K562 (cell line): ENCODE measurements around the gene AFF2. TPM values are rescaled to one million over a fixed set of nuclear protein-coding genes. Genes with fewer than 3 reads are reported as not detected.
A peak's percentile ranks its signal among the peaks of the same experiment; 100 is the strongest.

Experiments
- CAMTA2 ChIP-seq: fragments of 250-450 bp; sonication (Bioruptor Pico); conservative IDR thresholded peaks from 2 replicates; pipeline ENCODE4 v1.5.1; 2022
- FUS ChIP-seq: fragments of 200-400 bp; formaldehyde crosslinking; optimal IDR thresholded peaks from 2 replicates; pipeline ENCODE3; 2017; ENCODE audit warnings: low read depth, low read length
- HNRNPH1 ChIP-seq: fragments of 200-400 bp; formaldehyde crosslinking; optimal IDR thresholded peaks from 2 replicates; pipeline ENCODE3; 2017; ENCODE audit warnings: low read depth, mild to moderate bottlenecking, low read length, moderate library complexity
- KHSRP ChIP-seq: fragments of 450-650 bp; IDR thresholded peaks from 2 replicates; pipeline ENCODE4 v1.6.1; 2017
- L3MBTL2 ChIP-seq: fragments of 450-650 bp; IDR thresholded peaks from 2 replicates; pipeline ENCODE4 v1.6.1; 2016; ENCODE audit warnings: mild to moderate bottlenecking, moderate library complexity
- MED1 ChIP-seq: sonication (generic); formaldehyde crosslinking; IDR thresholded peaks from 2 replicates; pipeline ENCODE4 v1.8.1; 2023; ENCODE audit warnings: missing genetic modification reagents, borderline replicate concordance
- NCOR1 ChIP-seq: fragments of 450-650 bp; IDR thresholded peaks from 2 replicates; pipeline ENCODE4 v1.6.1; 2016; ENCODE audit warnings: mild to moderate bottlenecking, moderate library complexity
- NONO ChIP-seq, 2 experiments: fragments of 200-400 bp in 1 of 2; fragments of 450-650 bp in 1 of 2; formaldehyde crosslinking in 1 of 2; IDR thresholded peaks; 2 replicates each; pipeline ENCODE4 v1.6.1; 2017; ENCODE audit warnings: low read depth in 2 of 2, mild to moderate bottlenecking in 2 of 2, moderate library complexity in 2 of 2, low read length in 1 of 2
- PCBP1 ChIP-seq: fragments of 200-400 bp; formaldehyde crosslinking; IDR thresholded peaks from 2 replicates; pipeline ENCODE4 v1.6.1; 2018; ENCODE audit warnings: mild to moderate bottlenecking, low read depth, low read length; ENCODE audit not compliant: poor library complexity, severe bottlenecking
- POLR2A ChIP-seq: fragments of 450-650 bp; conservative IDR thresholded peaks from 2 replicates; pipeline ENCODE4 v1.6.1; 2016
- POLR2G ChIP-seq: fragments of 200-400 bp; formaldehyde crosslinking; IDR thresholded peaks from 2 replicates; pipeline ENCODE4 v1.6.1; 2017; ENCODE audit warnings: low read depth, mild to moderate bottlenecking, antibody characterized with exemption, low read length, moderate library complexity
- RNF2 ChIP-seq: sonication (generic); IDR thresholded peaks from 2 replicates; pipeline ENCODE4 v1.6.1; 2016
- SRSF9 ChIP-seq: fragments of 200-400 bp; formaldehyde crosslinking; IDR thresholded peaks from 2 replicates; pipeline ENCODE4 v1.6.1; 2017; ENCODE audit warnings: low read depth, low read length, borderline replicate concordance
- TCF3 ChIP-seq: sonication (generic); formaldehyde crosslinking; IDR thresholded peaks from 2 replicates; pipeline ENCODE4 v1.4.0; 2020; ENCODE audit warnings: mild to moderate bottlenecking, missing genetic modification reagents
- XRCC5 ChIP-seq: fragments of 200-400 bp; formaldehyde crosslinking; IDR thresholded peaks from 2 replicates; pipeline ENCODE4 v1.6.1; 2017; ENCODE audit warnings: low read depth, mild to moderate bottlenecking, low read length
- ZNF12 ChIP-seq: sonication (generic); formaldehyde crosslinking; IDR thresholded peaks from 2 replicates; pipeline ENCODE4 v1.4.0; 2020; ENCODE audit warnings: mild to moderate bottlenecking, missing genetic modification reagents
- ZNF121 ChIP-seq: sonication (generic); formaldehyde crosslinking; conservative IDR thresholded peaks from 2 replicates; pipeline ENCODE4 v1.8.0; 2022; ENCODE audit warnings: missing genetic modification reagents
- ZNF551 ChIP-seq: fragments of 250-450 bp; sonication (Bioruptor Pico); IDR thresholded peaks from 2 replicates; pipeline ENCODE4 v1.5.0; 2021; ENCODE audit warnings: mild to moderate bottlenecking, moderate library complexity
- polyA plus RNA-seq, 8 experiments: library from polyadenylated mRNA; depleted of rRNA in 4 of 8; stranded (reverse) in 5 of 8; unstranded in 3 of 8; fragments of >200 nt; fragmentation: Nextera tagmentation in 2 of 8; fragmentation: Illumina TruSeq in 1 of 8; extraction: Ambion mirVana in 2 of 8; extraction: Trizol in 1 of 8; gene quantifications; 2 replicates each; pipeline versions ENCODE4 v1.2.1 to v1.2.3, GENCODE V29; 2011 to 2014; ENCODE audit warnings: inconsistent platforms in 1 of 8, missing spikeins in 1 of 8
- total RNA-seq, 7 experiments: library from RNA; depleted of rRNA in 6 of 7; stranded (reverse); fragments of >200 nt in 6 of 7; fragmentation: Illumina TruSeq in 2 of 7; extraction: Trizol in 2 of 7; gene quantifications; 2 replicates each; pipeline versions ENCODE4 v1.2.1 to v1.2.3, GENCODE V29; 2011 to 2021; ENCODE audit warnings: low replicate concordance in 1 of 7
- TF ChIP-seq, protein P1 (sequence below): sonication (generic); formaldehyde crosslinking; IDR thresholded peaks from 2 replicates; pipeline ENCODE4 v1.8.1; 2023; ENCODE audit warnings: mild to moderate bottlenecking, missing genetic modification reagents
- TF ChIP-seq, protein P2 (sequence below): fragments of 250-450 bp; sonication (Bioruptor Pico); IDR thresholded peaks from 2 replicates; pipeline ENCODE4 v1.9.0; 2021; ENCODE audit warnings: mild to moderate bottlenecking
- TF ChIP-seq, protein P3 (sequence below): sonication (generic); formaldehyde crosslinking; IDR thresholded peaks from 2 replicates; pipeline ENCODE4 v1.8.0; 2022; ENCODE audit warnings: mild to moderate bottlenecking, missing genetic modification reagents
- TF ChIP-seq, protein P4 (sequence below): sonication (generic); formaldehyde crosslinking; IDR thresholded peaks from 2 replicates; pipeline ENCODE4 v1.8.1; 2022; ENCODE audit warnings: missing genetic modification reagents
- TF ChIP-seq, protein P5 (sequence below): fragments of 450-650 bp; formaldehyde crosslinking; IDR thresholded peaks from 2 replicates; pipeline ENCODE4 v1.4.0; 2020; ENCODE audit warnings: mild to moderate bottlenecking, moderate library complexity
- TF ChIP-seq, protein P6 (sequence below): fragments of 450-650 bp; IDR thresholded peaks from 2 replicates; pipeline ENCODE4 v1.6.1; 2016; ENCODE audit warnings: antibody characterized with exemption

Gene AFF2
- total and polyA plus RNA-seq, 9 of the 15 experiments (the other 6 are each of a cell fraction or from before 2014, with no cell fraction given) = 0.01 to 0.20 (median 0.07) TPM

DNA sequence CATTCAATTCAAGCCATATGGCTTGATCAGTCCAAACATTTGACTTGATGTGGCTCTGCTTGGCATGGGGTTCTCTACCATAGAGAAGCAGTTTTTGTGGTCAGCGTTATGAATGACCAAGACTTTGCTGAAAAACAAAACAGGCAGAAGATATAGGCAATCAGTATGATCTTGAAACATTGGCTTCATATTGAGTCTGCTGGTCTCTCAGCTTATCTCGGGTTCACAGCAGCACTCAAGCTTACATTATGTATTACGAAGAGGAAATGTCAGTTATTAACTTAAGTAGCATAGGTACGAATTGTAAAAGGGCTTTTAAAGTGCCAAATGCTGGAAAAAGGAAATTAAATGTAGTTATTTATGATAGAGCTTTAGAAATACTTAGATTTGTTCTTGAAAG is 99.0 kb downstream of the AFF2 start (continued):
- TF ChIP-seq SRSF9 = no peak
- no peak for TF ChIP-seq NONO (IDR thresholded peaks at IDR 0.05; ENCODE audit: low read depth in 2 of 2, low read length in 1 of 2)
- TF ChIP-seq, protein P1, sequence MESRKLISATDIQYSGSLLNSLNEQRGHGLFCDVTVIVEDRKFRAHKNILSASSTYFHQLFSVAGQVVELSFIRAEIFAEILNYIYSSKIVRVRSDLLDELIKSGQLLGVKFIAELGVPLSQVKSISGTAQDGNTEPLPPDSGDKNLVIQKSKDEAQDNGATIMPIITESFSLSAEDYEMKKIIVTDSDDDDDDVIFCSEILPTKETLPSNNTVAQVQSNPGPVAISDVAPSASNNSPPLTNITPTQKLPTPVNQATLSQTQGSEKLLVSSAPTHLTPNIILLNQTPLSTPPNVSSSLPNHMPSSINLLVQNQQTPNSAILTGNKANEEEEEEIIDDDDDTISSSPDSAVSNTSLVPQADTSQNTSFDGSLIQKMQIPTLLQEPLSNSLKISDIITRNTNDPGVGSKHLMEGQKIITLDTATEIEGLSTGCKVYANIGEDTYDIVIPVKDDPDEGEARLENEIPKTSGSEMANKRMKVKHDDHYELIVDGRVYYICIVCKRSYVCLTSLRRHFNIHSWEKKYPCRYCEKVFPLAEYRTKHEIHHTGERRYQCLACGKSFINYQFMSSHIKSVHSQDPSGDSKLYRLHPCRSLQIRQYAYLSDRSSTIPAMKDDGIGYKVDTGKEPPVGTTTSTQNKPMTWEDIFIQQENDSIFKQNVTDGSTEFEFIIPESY (CRISPR knock-in tag) = no peak
- peak; percentile 53 for TF ChIP-seq NCOR1
- TF ChIP-seq HNRNPH1 = no peak
- no peak for TF ChIP-seq ZNF551 (CRISPR knock-in tag)
- TF ChIP-seq TCF3 (CRISPR knock-in tag) = peak; percentile 67
- no peak for TF ChIP-seq MED1 (CRISPR knock-in tag)
- no peak for TF ChIP-seq L3MBTL2
- TF ChIP-seq, protein P2, sequence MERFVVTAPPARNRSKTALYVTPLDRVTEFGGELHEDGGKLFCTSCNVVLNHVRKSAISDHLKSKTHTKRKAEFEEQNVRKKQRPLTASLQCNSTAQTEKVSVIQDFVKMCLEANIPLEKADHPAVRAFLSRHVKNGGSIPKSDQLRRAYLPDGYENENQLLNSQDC (CRISPR knock-in tag) = no peak
- TF ChIP-seq, protein P3, sequence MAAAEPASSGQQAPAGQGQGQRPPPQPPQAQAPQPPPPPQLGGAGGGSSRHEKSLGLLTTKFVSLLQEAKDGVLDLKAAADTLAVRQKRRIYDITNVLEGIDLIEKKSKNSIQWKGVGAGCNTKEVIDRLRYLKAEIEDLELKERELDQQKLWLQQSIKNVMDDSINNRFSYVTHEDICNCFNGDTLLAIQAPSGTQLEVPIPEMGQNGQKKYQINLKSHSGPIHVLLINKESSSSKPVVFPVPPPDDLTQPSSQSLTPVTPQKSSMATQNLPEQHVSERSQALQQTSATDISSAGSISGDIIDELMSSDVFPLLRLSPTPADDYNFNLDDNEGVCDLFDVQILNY (CRISPR knock-in tag) = no peak
- TF ChIP-seq CAMTA2 = no peak
- no peak for TF ChIP-seq XRCC5
- no peak for TF ChIP-seq ZNF121 (CRISPR knock-in tag)
- TF ChIP-seq POLR2A = no peak
- TF ChIP-seq, protein P4, sequence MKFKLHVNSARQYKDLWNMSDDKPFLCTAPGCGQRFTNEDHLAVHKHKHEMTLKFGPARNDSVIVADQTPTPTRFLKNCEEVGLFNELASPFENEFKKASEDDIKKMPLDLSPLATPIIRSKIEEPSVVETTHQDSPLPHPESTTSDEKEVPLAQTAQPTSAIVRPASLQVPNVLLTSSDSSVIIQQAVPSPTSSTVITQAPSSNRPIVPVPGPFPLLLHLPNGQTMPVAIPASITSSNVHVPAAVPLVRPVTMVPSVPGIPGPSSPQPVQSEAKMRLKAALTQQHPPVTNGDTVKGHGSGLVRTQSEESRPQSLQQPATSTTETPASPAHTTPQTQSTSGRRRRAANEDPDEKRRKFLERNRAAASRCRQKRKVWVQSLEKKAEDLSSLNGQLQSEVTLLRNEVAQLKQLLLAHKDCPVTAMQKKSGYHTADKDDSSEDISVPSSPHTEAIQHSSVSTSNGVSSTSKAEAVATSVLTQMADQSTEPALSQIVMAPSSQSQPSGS (CRISPR knock-in tag) = no peak
- no peak for TF ChIP-seq KHSRP
- TF ChIP-seq RNF2 = peak; percentile 40; the same call in 1 of the 2 replicates
- no peak for TF ChIP-seq PCBP1
- no peak for TF ChIP-seq POLR2G
- TF ChIP-seq, protein P5, sequence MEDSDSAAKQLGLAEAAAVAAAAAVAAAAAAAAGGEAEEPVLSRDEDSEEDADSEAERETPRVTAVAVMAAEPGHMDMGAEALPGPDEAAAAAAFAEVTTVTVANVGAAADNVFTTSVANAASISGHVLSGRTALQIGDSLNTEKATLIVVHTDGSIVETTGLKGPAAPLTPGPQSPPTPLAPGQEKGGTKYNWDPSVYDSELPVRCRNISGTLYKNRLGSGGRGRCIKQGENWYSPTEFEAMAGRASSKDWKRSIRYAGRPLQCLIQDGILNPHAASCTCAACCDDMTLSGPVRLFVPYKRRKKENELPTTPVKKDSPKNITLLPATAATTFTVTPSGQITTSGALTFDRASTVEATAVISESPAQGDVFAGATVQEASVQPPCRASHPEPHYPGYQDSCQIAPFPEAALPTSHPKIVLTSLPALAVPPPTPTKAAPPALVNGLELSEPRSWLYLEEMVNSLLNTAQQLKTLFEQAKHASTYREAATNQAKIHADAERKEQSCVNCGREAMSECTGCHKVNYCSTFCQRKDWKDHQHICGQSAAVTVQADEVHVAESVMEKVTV (CRISPR knock-in tag) = no peak
- TF ChIP-seq ZNF12 (CRISPR knock-in tag) = no peak
- TF ChIP-seq, protein P6, sequence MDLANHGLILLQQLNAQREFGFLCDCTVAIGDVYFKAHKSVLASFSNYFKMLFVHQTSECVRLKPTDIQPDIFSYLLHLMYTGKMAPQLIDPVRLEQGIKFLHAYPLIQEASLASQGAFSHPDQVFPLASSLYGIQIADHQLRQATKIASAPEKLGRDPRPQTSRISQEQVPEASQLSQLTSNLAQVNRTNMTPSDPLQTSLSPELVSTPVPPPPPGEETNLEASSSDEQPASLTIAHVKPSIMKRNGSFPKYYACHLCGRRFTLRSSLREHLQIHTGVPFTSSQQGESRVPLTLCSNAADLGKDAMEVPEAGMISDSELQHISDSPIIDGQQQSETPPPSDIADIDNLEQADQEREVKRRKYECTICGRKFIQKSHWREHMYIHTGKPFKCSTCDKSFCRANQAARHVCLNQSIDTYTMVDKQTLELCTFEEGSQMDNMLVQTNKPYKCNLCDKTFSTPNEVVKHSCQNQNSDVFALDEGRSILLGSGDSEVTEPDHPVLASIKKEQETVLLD = no peak
- no peak for TF ChIP-seq FUS
